ENCODE data around the gene NEK7. TPM values are rescaled to one million over a fixed set of nuclear protein-coding genes. Genes with fewer than 3 reads are reported as not detected.

NEK7 gene
- total and polyA plus RNA-seq, 9 of the 15 experiments (the other 6 are each of a cell fraction or from before 2014, with no cell fraction given) = 8.5 to 37.3 (median 27.7) TPM

GRCh38 chr1:198155253-198155652 lies 1.5 kb upstream of the NEK7 start:
- Histone ChIP-seq H3K4me1 (replicated peaks in 1 of 2; ENCODE audit: control insufficient read depth in 2 of 2, insufficient read depth in 2 of 2, low read length in 2 of 2) (peaks cover 4 to 9% of the 10 kb centered on the region in 2 experiments; a peak in 2 of 5 replicates), H3K36me3 (ENCODE audit: control insufficient read depth, insufficient read depth, low read length) (no peaks in the 10 kb centered on the region), H3K9me1 (ENCODE audit: control insufficient read depth, insufficient read depth, low read length) (no peaks in the 10 kb centered on the region), H3K9ac (ENCODE audit: insufficient read depth in 1 of 2, low read depth in 2 of 2, low read length in 2 of 2) (no peak overlapping the region), H3K9me3 (replicated peaks; ENCODE audit: control insufficient read depth, insufficient read depth, low read depth, low read length) (no peaks in the 10 kb centered on the region), H3K79me2 (ENCODE audit: control insufficient read depth, insufficient read depth, low read length) (peaks cover 34% of the 10 kb centered on the region), H2AFZ (ENCODE audit: low read depth, low read length) (no peak overlapping the region), H3K27ac (ENCODE audit: extremely low read depth, low read depth, low read length) (no peak overlapping the region), H3K4me3 (no peak overlapping the region), H4K20me1 (replicated peaks; ENCODE audit: control insufficient read depth, insufficient read depth, low read length) (no peaks in the 10 kb centered on the region), H3K27me3 (ENCODE audit: control insufficient read depth in 2 of 2, insufficient read depth in 2 of 2, low read length in 2 of 2) (no peaks in the 10 kb centered on the region), H3K4me2 (ENCODE audit: insufficient read depth, low read length) (no peak overlapping the region)
- intact Hi-C loops (cut with micrococcal nuclease) (loop anchor here (5.0 kb wide), 3 partner anchors 202 to 312 kb away; no protein-coding TSS in a partner anchor), in situ Hi-C loops (cut with MboI) (no loop called here)
- no peak for ATAC-seq
- WGBS (ENCODE audit: insufficient coverage, low coverage, missing lambda C conversion rate) = 25% methylated on average over 5 of the region's 5 CpGs
- TF ChIP-seq NR1H2 (CRISPR knock-in tag; IDR thresholded peaks at IDR 0.05) = no peak
- TF ChIP-seq FOXA3 (CRISPR knock-in tag; conservative IDR thresholded peaks at IDR 0.05 in 1 of 2, IDR thresholded peaks at IDR 0.05 in 1 of 2) = no peak
- TF ChIP-seq CEBPG (CRISPR knock-in tag; IDR thresholded peaks at IDR 0.05) = no peak
- TF ChIP-seq CEBPG (tag; conservative IDR thresholded peaks at IDR 0.05 in 1 of 2, IDR thresholded peaks at IDR 0.05 in 1 of 2) = no peak
- no peak for TF ChIP-seq HOMEZ (CRISPR knock-in tag; IDR thresholded peaks at IDR 0.05)
- TF ChIP-seq MGA (IDR thresholded peaks at IDR 0.05) = no peak
- no peak for TF ChIP-seq TRIM24 (IDR thresholded peaks at IDR 0.05)
- ChIA-PET CTCF (ENCODE audit: low intra/inter-chr PET ratio) (no interaction called here), POLR2A (no interaction called here)
- BruUV-seq (replicated peaks) = no TSS peak
- DNase-seq (ENCODE audit: extremely low read depth in 1 of 4, low spot score in 3 of 4) = no peak
- no peak for FAIRE-seq
